ENCODE measurements around the gene POLR3A. TPM values are rescaled to one million over a fixed set of nuclear protein-coding genes. Genes with fewer than 3 reads are reported as not detected.
"Not testable (repeated sequence)": the region's sequence is repeated elsewhere in the genome, so short reads cannot be mapped to it uniquely, and the experiment has no call there.

POLR3A gene
- total RNA-seq, result 10 to 100 TPM; 10.5 to 18.9 (median 11.0) TPM

DNA sequence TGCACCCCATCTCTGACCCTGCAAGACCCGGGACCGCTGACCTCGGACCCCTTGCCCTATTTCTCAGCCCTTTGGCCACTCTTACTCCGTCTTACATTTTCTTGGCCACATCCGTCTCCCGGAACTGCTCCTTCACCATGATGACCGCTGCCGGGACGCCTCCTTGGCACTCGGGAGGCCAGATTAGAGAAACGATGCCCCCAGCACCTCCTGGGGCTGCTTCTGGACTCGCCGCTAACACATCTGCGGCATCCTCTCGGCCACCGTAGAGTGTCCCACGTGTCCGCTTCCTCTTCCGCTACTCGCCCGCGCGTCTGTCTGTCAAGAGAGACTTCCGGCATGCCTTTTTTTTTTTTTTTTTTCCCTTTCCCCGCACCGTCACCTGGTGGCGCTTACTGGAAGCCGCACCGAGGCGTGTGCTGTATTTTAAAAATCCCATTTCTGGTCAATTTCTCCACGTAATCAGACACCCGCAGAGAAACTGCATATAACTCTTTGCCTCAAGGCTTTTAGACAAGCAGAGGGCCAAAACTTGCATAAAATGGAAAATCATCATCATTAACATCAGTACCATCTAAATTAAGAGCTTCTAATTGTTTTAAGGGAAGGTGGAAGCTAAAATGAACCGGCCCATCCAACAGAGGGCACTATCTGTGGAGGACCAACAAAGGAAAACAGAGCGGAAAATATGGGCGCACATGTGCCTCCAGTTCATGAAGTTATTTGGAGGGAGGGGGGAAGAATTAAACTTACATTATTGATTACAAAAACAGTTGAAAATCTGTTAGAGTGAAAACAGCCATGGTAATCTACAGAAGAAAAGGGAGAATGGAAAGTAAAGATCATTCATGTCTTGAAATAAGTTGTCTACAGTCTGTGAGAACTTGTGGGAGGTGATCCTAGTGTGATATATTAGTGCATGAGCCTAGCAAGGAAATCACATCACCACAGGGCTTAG is at the start of gene POLR3A:
Gene POLR3A, minus strand, starts transcription at position 247 of the 958 bp plus-strand sequence. Its CDS starts 108 bp downstream, at position 139.
- Histone ChIP-seq H3K27ac (peak within 1 kb of the TSS; percentile 61 to 86 (median 82)), H3K27me3 (no peaks in the 10 kb centered on the region), H3K4me3 (peak within 1 kb of the TSS; percentile 75 to 97 (median 94)), H3K36me3 (peaks cover 12 to 15% (median 15%) of the 10 kb centered on the region in 4 donors), H3K4me1 (peaks cover 20 to 30% (median 24%) of the 10 kb centered on the region in 4 donors), H3K9me3 (no peaks in the 10 kb centered on the region)
- ATAC-seq (ENCODE audit: low FRiP score in 2 of 2) (peak; percentile 88 to 92), DNase-seq (peak; percentile 88)
- 1% methylated on average over 35 of the region's 35 CpGs for WGBS, 2 donors
- TF ChIP-seq POLR2AphosphoS5 (IDR thresholded peaks at IDR 0.05) (peak; percentile 89 to 93), EP300 (IDR thresholded peaks at IDR 0.05) (peak in 1 of 4 donors; percentile 56), POLR2A (IDR thresholded peaks at IDR 0.05) (peak in 1 of 4 donors; percentile 56)
- TF ChIP-seq, protein P1, sequence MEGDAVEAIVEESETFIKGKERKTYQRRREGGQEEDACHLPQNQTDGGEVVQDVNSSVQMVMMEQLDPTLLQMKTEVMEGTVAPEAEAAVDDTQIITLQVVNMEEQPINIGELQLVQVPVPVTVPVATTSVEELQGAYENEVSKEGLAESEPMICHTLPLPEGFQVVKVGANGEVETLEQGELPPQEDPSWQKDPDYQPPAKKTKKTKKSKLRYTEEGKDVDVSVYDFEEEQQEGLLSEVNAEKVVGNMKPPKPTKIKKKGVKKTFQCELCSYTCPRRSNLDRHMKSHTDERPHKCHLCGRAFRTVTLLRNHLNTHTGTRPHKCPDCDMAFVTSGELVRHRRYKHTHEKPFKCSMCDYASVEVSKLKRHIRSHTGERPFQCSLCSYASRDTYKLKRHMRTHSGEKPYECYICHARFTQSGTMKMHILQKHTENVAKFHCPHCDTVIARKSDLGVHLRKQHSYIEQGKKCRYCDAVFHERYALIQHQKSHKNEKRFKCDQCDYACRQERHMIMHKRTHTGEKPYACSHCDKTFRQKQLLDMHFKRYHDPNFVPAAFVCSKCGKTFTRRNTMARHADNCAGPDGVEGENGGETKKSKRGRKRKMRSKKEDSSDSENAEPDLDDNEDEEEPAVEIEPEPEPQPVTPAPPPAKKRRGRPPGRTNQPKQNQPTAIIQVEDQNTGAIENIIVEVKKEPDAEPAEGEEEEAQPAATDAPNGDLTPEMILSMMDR (IDR thresholded peaks at IDR 0.05), result peak; percentile 30 to 74 (median 62)

DNA sequence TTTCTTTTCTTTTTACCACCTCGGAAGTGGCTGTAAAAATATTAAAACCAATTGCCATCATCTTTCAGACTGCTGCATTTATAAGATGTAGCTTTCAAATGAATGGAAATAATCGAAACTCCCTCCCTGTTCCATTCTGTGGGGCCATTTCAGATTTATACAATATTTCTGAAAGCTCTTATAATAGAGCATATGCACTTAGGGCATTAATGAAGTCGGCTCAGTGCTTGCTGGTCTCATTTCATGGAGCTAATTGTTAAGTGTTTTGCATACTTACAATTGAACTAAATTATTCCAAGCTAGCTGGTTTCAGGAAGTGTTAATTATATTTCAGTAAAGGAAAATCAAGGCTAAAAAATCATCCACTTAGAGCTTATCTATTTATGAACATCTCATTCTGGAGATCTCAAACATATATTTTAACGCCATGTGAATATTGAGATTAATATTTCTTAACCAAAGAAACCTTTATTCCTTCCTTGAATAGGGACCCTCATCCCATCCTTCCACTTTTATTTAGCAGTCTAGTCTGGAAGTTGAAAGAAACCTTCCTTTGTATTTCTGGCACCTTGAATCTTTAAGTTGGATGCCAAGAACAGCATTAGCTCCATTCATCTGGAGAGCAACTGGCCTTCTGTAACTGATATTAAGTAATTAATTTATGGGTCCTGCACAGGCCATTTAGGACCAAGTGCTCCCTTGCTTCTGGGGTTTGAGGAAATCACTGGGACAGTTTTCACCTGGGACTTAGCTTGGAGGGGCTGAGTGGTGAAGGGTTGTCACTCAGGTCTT is 49.4 kb upstream of the POLR3A start:
- TF ChIP-seq, protein P1 (IDR thresholded peaks at IDR 0.05), result no peak
- TF ChIP-seq POLR2AphosphoS5 (IDR thresholded peaks at IDR 0.05) (no peak), POLR2A (IDR thresholded peaks at IDR 0.05) (no peak), EP300 (IDR thresholded peaks at IDR 0.05) (no peak)
- H3K27me3 ChIP-seq, result no peaks in the 10 kb centered on the region
- no peaks in the 10 kb centered on the region for H3K9me3 ChIP-seq
- no peak overlapping the region for H3K27ac ChIP-seq
- H3K4me3 ChIP-seq, result no peak overlapping the region
- H3K36me3 ChIP-seq, result no peaks in the 10 kb centered on the region
- DNase-seq, result no peak
- ATAC-seq (ENCODE audit: low FRiP score in 2 of 2), result no peak
- H3K4me1 ChIP-seq, result no peaks in the 10 kb centered on the region
- 85% methylated on average over 4 of the region's 4 CpGs for WGBS, 2 donors

DNA sequence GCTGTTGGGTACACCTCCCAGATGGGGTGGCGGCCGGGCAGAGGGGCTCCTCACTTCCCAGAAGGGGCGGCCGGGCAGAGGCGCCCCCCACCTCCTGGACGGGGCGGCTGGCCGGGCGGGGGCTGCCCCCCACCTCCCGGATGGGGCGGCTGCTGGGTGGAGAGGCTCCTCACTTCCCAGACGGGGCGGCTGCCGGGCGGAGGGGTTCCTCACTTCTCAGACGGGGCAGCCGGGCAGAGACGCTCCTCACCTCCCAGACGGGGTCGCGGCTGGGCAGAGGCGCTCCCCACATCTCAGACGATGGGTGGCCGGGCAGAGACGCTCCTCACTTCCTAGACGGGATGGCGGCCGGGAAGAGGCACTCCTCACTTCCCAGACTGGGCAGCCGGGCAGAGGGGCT is 46.5 kb upstream of the POLR3A start:
- not testable (repeated sequence) for H3K4me1 ChIP-seq; H3K4me3 ChIP-seq; H3K27ac ChIP-seq; H3K9me3 ChIP-seq; ATAC-seq (ENCODE audit: low FRiP score in 2 of 2); H3K27me3 ChIP-seq; H3K36me3 ChIP-seq
- WGBS, 2 donors, result 92 to 100% methylated on average over 4 to 9 of the region's 29 CpGs
- peak in 1 of 2 donors; percentile 64 for DNase-seq

DNA sequence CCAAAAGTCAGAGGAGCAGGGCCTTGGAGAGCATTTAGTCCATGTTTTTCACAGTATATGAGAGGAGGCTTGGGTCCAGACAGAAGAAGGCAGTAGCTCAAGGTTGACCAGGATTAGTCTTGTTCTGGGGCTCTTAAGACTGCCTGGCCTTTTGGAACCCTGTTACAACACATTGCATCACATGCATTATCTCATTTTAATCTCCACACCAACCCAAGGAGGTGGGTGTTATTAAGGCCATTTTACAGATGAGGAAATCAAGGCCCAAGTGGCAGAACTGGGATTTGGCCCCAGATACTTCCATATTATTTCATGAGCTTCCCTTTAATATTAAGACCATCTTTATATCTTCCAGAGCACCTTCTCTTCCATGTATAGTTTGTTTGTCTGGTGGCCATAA is 43.2 kb upstream of the POLR3A start:
- H3K4me1 ChIP-seq, result no peaks in the 10 kb centered on the region
- H3K4me3 ChIP-seq, result no peak overlapping the region
- no peaks in the 10 kb centered on the region for H3K36me3 ChIP-seq
- DNase-seq (no peak), ATAC-seq (ENCODE audit: low FRiP score in 2 of 2) (no peak)
- H3K27me3 ChIP-seq, result no peaks in the 10 kb centered on the region
- no peak overlapping the region for H3K27ac ChIP-seq
- H3K9me3 ChIP-seq, result no peaks in the 10 kb centered on the region
- TF ChIP-seq EP300 (IDR thresholded peaks at IDR 0.05), result no peak
- TF ChIP-seq, protein P1 (IDR thresholded peaks at IDR 0.05), result no peak
- no peak for TF ChIP-seq POLR2A (IDR thresholded peaks at IDR 0.05)
- no peak for TF ChIP-seq POLR2AphosphoS5 (IDR thresholded peaks at IDR 0.05)

DNA sequence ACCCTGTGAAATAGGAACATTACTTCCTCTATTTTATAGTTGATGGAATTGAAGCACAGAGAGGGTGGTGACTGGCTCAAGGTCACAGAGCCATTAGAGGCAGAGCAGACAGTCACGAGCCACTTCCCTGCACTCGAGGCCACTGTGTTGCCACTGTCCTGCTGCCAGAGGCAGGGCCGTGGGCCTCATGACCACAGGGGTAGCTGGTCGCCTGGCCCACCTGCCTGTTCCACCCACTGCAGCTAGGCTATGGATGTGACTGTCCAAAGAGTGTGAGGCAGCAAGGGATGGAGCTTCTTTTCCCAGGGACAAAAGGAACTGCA is 42.5 kb upstream of the POLR3A start:
- no peaks in the 10 kb centered on the region for H3K9me3 ChIP-seq
- no peak overlapping the region for H3K27ac ChIP-seq
- no peaks in the 10 kb centered on the region for H3K27me3 ChIP-seq
- ATAC-seq (ENCODE audit: low FRiP score in 2 of 2) (no peak), DNase-seq (no peak)
- TF ChIP-seq POLR2A (IDR thresholded peaks at IDR 0.05) (no peak), POLR2AphosphoS5 (IDR thresholded peaks at IDR 0.05) (no peak), EP300 (IDR thresholded peaks at IDR 0.05) (no peak)
- TF ChIP-seq, protein P1 (IDR thresholded peaks at IDR 0.05), result no peak
- H3K4me1 ChIP-seq, result no peaks in the 10 kb centered on the region
- 91 to 96% methylated on average over 4 of the region's 4 CpGs for WGBS, 2 donors
- H3K36me3 ChIP-seq, result no peaks in the 10 kb centered on the region
- no peak overlapping the region for H3K4me3 ChIP-seq

All from upper lobe of left lung (tissue), 6 donors.